HepG2 (cell line): ENCODE data around the gene OTUD7B. TPM values are rescaled to one million over a fixed set of nuclear protein-coding genes. Genes with fewer than 3 reads are reported as not detected.

ENCODE experiments used
- AHR ChIP-seq: IDR thresholded peaks from 2 replicates; pipeline ENCODE4 v1.6.1; 2018; ENCODE audit warnings: missing genetic modification reagents, missing compliant biosample characterization
- CEBPB ChIP-seq: IDR thresholded peaks from 2 replicates; pipeline ENCODE4 v1.6.1; 2011; ENCODE audit warnings: low read depth, low read length, improper control_type of control experiment, borderline replicate concordance
- EED ChIP-seq: sonication (generic); formaldehyde crosslinking; IDR thresholded peaks from 2 replicates; pipeline ENCODE4 v1.5.0; 2020; ENCODE audit warnings: mild to moderate bottlenecking, missing genetic modification reagents
- GABPA ChIP-seq, 2 experiments: IDR thresholded peaks; 2 replicates each; pipeline ENCODE4 v1.6.1; 2011 to 2016; ENCODE audit warnings: low read depth in 2 of 2, low read length in 1 of 2, missing biosample characterization in 1 of 2, missing genetic modification characterization in 1 of 2
- GABPB1 ChIP-seq: IDR thresholded peaks from 2 replicates; pipeline ENCODE4 v1.6.1; 2016; ENCODE audit warnings: mild to moderate bottlenecking, missing genetic modification reagents, moderate library complexity, missing compliant biosample characterization
- IRF2 ChIP-seq: IDR thresholded peaks from 2 replicates; pipeline ENCODE4 v1.6.1; 2018; ENCODE audit warnings: missing genetic modification reagents, missing compliant biosample characterization
- JUNB ChIP-seq: sonication (generic); formaldehyde crosslinking; IDR thresholded peaks from 2 replicates; pipeline ENCODE4 v1.8.0; 2022; ENCODE audit warnings: missing genetic modification reagents, mild to moderate bottlenecking, borderline replicate concordance
- MED8 ChIP-seq: sonication (generic); formaldehyde crosslinking; IDR thresholded peaks from 2 replicates; pipeline ENCODE4 v1.8.1; 2023; ENCODE audit warnings: mild to moderate bottlenecking, missing genetic modification reagents; ENCODE audit not compliant: insufficient replicate concordance
- MLLT10 ChIP-seq: sonication (generic); formaldehyde crosslinking; IDR thresholded peaks from 2 replicates; pipeline ENCODE4 v1.4.0; 2020; ENCODE audit warnings: missing genetic modification reagents
- NFE2L2 ChIP-seq: fragments of 150-350 bp; IDR thresholded peaks from 2 replicates; pipeline ENCODE4 v1.6.1; 2014; ENCODE audit warnings: low read length
- NFIB ChIP-seq: sonication (generic); formaldehyde crosslinking; IDR thresholded peaks from 2 replicates; pipeline ENCODE4 v1.9.0; 2021; ENCODE audit warnings: missing genetic modification reagents, mild to moderate bottlenecking, borderline replicate concordance
- NFKB2 ChIP-seq: sonication (generic); formaldehyde crosslinking; IDR thresholded peaks from 2 replicates; pipeline ENCODE4 v1.4.0; 2020; ENCODE audit warnings: missing genetic modification reagents, borderline replicate concordance
- PHF5A ChIP-seq: IDR thresholded peaks from one replicate; pipeline ENCODE4 v1.6.1; 2018; ENCODE audit warnings: low read depth, missing genetic modification reagents; ENCODE audit not compliant: unreplicated experiment
- PPARG ChIP-seq: conservative IDR thresholded peaks from 2 replicates; pipeline ENCODE4 v1.6.1; 2016; ENCODE audit warnings: missing biosample characterization, missing genetic modification reagents
- SETDB1 ChIP-seq: sonication (generic); formaldehyde crosslinking; IDR thresholded peaks from 2 replicates; pipeline ENCODE4 v1.5.1; 2020; ENCODE audit warnings: missing genetic modification reagents, mild to moderate bottlenecking, borderline replicate concordance
- STAG1 ChIP-seq: sonication (generic); formaldehyde crosslinking; IDR thresholded peaks from 2 replicates; pipeline ENCODE4 v1.4.0; 2020; ENCODE audit warnings: missing genetic modification reagents
- TERF1 ChIP-seq: sonication (generic); formaldehyde crosslinking; IDR thresholded peaks from 2 replicates; pipeline ENCODE4 v1.8.0; 2022; ENCODE audit warnings: mild to moderate bottlenecking, missing genetic modification reagents, moderate library complexity
- ZBTB34 ChIP-seq: sonication (generic); formaldehyde crosslinking; IDR thresholded peaks from 2 replicates; pipeline ENCODE4 v1.8.0; 2022; ENCODE audit warnings: mild to moderate bottlenecking, missing genetic modification reagents
- ZGPAT ChIP-seq: IDR thresholded peaks from 2 replicates; pipeline ENCODE4 v1.6.1; 2016; ENCODE audit warnings: mild to moderate bottlenecking
- ZNF235 ChIP-seq: sonication (generic); formaldehyde crosslinking; IDR thresholded peaks from 2 replicates; pipeline ENCODE4 v1.8.1; 2023; ENCODE audit warnings: mild to moderate bottlenecking, missing genetic modification reagents, borderline replicate concordance
- ZNF547 ChIP-seq: sonication (generic); formaldehyde crosslinking; IDR thresholded peaks from 2 replicates; pipeline ENCODE4 v1.5.1; 2020; ENCODE audit warnings: mild to moderate bottlenecking, missing genetic modification reagents
- ZNF703 ChIP-seq: sonication (generic); formaldehyde crosslinking; IDR thresholded peaks from 2 replicates; pipeline ENCODE4 v1.5.1; 2020; ENCODE audit warnings: missing genetic modification reagents, mild to moderate bottlenecking, moderate library complexity, borderline replicate concordance
- ZNF749 ChIP-seq: sonication (generic); formaldehyde crosslinking; IDR thresholded peaks from 2 replicates; pipeline ENCODE4 v1.8.0; 2022; ENCODE audit warnings: mild to moderate bottlenecking, missing genetic modification reagents, moderate library complexity, borderline replicate concordance
- ZNF780A ChIP-seq: sonication (generic); formaldehyde crosslinking; IDR thresholded peaks from 2 replicates; pipeline ENCODE4 v1.8.0; 2022; ENCODE audit warnings: mild to moderate bottlenecking, missing genetic modification reagents, moderate library complexity
- polyA plus RNA-seq, 8 experiments: library from polyadenylated mRNA; depleted of rRNA in 3 of 8; stranded (reverse) in 7 of 8; unstranded in 1 of 8; fragments of >200 nt; fragmentation: Illumina TruSeq in 4 of 8; extraction: Trizol in 4 of 8; gene quantifications; 2 replicates each; pipeline versions ENCODE4 v1.2.1 to v1.2.3, GENCODE V29; 2011 to 2016; ENCODE audit warnings: low read depth in 4 of 8, missing spikeins in 1 of 8, mixed read lengths in 1 of 8; ENCODE audit not compliant: insufficient read depth in 1 of 8
- total RNA-seq, 5 experiments: library from RNA; depleted of rRNA; stranded (reverse); fragments of >200 nt; fragmentation: Illumina TruSeq; extraction: Trizol; gene quantifications; 2 replicates each; pipeline ENCODE4 v1.2.3, GENCODE V29; 2016; ENCODE audit warnings: low read depth in 1 of 5

The OTUD7B gene
- total and polyA plus RNA-seq, 2 of the 13 experiments (the other 11 are each of a cell fraction or from before 2014, with no cell fraction given): 5.1 to 11.2 TPM

- TF ChIP-seq PHF5A (CRISPR knock-in tag) (peak; percentile 91), ZNF749 (CRISPR knock-in tag) (no peak), JUNB (CRISPR knock-in tag) (no peak), ZNF780A (0 out of 2 replicates have a peak, but pooled peaks have one; percentile 26), CEBPB (no peak), ZNF235 (CRISPR knock-in tag) (no peak), MLLT10 (CRISPR knock-in tag) (no peak), EED (CRISPR knock-in tag) (peak; percentile 83), ZBTB34 (CRISPR knock-in tag) (peak; percentile 55; the same call in 1 of the 2 replicates), AHR (CRISPR knock-in tag) (no peak), GABPA (IDR thresholded peaks at IDR 0.05; ENCODE audit: low read depth, low read length) (peak; percentile 92), GABPA (CRISPR knock-in tag; IDR thresholded peaks at IDR 0.05; ENCODE audit: low read depth) (peak; percentile 92), ZNF547 (CRISPR knock-in tag) (0 out of 2 replicates have a peak, but pooled peaks have one; percentile 38), STAG1 (no peak), PPARG (CRISPR knock-in tag) (peak; percentile 69), NFIB (CRISPR knock-in tag) (no peak), IRF2 (peak; percentile 86), GABPB1 (peak; percentile 99), ZGPAT (CRISPR knock-in tag) (peak; percentile 98), SETDB1 (CRISPR knock-in tag) (no peak), NFKB2 (peak; percentile 35; the same call in 1 of the 2 replicates), NFE2L2 (no peak), TERF1 (no peak), ZNF703 (no peak; the same call in 1 of the 2 replicates), MED8 (peak; percentile 58)
Measured at GRCh38 chr1:150010393-150011115, at the start of gene OTUD7B (continued).
